ENCODE results near the gene OMA1.

DNA sequence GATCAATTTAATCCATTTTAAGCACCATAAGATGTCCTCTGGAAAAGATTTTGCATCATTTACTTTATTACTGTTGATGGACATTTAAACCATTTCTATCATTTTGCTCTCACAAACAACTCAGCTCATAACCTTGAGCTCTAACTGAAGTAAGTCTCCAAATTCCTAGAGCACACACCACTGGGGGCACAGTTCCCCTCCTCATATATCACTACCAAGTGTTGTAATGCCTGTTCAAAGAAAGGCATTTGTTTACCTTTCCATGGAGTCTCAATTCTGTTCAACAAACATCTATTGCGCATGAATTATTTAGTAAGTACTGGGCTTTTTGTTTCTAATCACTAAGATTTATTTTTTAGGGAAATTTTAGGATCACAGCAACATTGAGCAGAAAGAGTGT is 8.9 kb upstream of the OMA1 start:
- TF ChIP-seq ZFP3 (CRISPR knock-in tag; IDR thresholded peaks at IDR 0.05) (no peak), ZNF8 (CRISPR knock-in tag; IDR thresholded peaks at IDR 0.05) (no peak)
- TF ChIP-seq, protein P1, sequence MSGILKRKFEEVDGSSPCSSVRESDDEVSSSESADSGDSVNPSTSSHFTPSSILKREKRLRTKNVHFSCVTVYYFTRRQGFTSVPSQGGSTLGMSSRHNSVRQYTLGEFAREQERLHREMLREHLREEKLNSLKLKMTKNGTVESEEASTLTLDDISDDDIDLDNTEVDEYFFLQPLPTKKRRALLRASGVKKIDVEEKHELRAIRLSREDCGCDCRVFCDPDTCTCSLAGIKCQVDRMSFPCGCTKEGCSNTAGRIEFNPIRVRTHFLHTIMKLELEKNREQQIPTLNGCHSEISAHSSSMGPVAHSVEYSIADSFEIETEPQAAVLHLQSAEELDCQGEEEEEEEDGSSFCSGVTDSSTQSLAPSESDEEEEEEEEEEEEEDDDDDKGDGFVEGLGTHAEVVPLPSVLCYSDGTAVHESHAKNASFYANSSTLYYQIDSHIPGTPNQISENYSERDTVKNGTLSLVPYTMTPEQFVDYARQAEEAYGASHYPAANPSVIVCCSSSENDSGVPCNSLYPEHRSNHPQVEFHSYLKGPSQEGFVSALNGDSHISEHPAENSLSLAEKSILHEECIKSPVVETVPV (CRISPR knock-in tag; IDR thresholded peaks at IDR 0.05): no peak
